K562 treated with DMSO at 1 percent for 12 hours (cell line): ENCODE measurements around the gene CHADL. TPM values are rescaled to one million over a fixed set of nuclear protein-coding genes. Genes with fewer than 3 reads are reported as not detected.

Experiments
- total RNA-seq: library from RNA; unstranded; fragments of 300-600 nt; gene quantifications from 2 replicates; pipeline ENCODE4 v1.2.3, GENCODE V29; 2022; ENCODE audit not compliant: insufficient read depth

Gene CHADL
- total RNA-seq: not detected in 2 replicates

GRCh38 chr22:41240377-41241132 is at the start of gene CHADL:
Gene CHADL (minus strand): TSS chr22:41240931. CDS start chr22:41240881, 50 bp downstream.

GRCh38 chr22:41285820-41286638 is 45.3 kb upstream of the CHADL start, which contains the start of gene RANGAP1:
Gene RANGAP1 (minus strand): TSS chr22:41286187. CDS start chr22:41281044, 5,143 bp downstream.

GRCh38 chr22:41204992-41205900 is 35.5 kb downstream of the CHADL start, which contains the start of gene L3MBTL2:
Gene L3MBTL2 (plus strand): TSS chr22:41205312. CDS start chr22:41205363, 51 bp downstream.

Other genes starting within 250 kb of the CHADL start
- 3.4 and 31.4 TPM in 2 replicates for gene EP300, start 148.3 kb downstream of the CHADL start, total RNA-seq
- gene L3MBTL2, start 35.6 kb downstream of the CHADL start, total RNA-seq: 10.3 and 14.9 TPM in 2 replicates
- gene RANGAP1, start 45.3 kb upstream of the CHADL start, total RNA-seq: 108 and 109 TPM in 2 replicates
- gene ZC3H7B, start 60.6 kb upstream of the CHADL start, total RNA-seq: 11.8 and 31.3 TPM in 2 replicates
- 0.45 and 0.52 TPM in 2 replicates for gene TEF, start 141.0 kb upstream of the CHADL start, total RNA-seq
- 6.2 and 21.4 TPM in 2 replicates for gene TOB2, start 205.9 kb upstream of the CHADL start, total RNA-seq
- gene PHF5A, start 227.8 kb upstream of the CHADL start, total RNA-seq: 37.8 and 46.8 TPM in 2 replicates
- 61.7 and 100 TPM in 2 replicates for gene ACO2, start 228.2 kb upstream of the CHADL start, total RNA-seq